Activated CD8-positive, alpha-beta T cell treated with anti-CD3 and anti-CD28 coated beads for 36 hours (primary cell): ENCODE measurements around the gene DKK3. TPM values are rescaled to one million over a fixed set of nuclear protein-coding genes. Genes with fewer than 3 reads are reported as not detected.

Experiments used
- ATAC-seq: fragments of 200-7000 bp; cut with Tn5 transposase; one replicate; pipeline ENCODE4 v1.10.0; 2021; ENCODE audit warnings: mild to moderate bottlenecking, moderate library complexity
- CTCF ChIA-PET: fragments of 350-600 bp; sonication (Branson Sonifier 250); formaldehyde crosslinking; loops from one replicate; lab custom pipeline; 2021; ENCODE audit warnings: antibody characterized with exemption; lab: Charles Lee
- POLR2A ChIA-PET: fragments of 350-600 bp; sonication (Branson Sonifier 250); formaldehyde crosslinking; loops from one replicate; lab custom pipeline; 2021; ENCODE audit warnings: antibody characterized with exemption; lab: Charles Lee
- DNase-seq: peaks from one replicate; pipeline ENCODE4 v3.0.0-alpha.2; 2020
- H3K27ac Mint-ChIP-seq: one replicate; pipeline ENCODE4 v1.8.0; 2021; ENCODE audit warnings: mild to moderate bottlenecking, mixed read lengths
- H3K27me3 Mint-ChIP-seq: one replicate; pipeline ENCODE4 v1.8.0; 2021; ENCODE audit warnings: mixed read lengths
- H3K36me3 Mint-ChIP-seq: one replicate; pipeline ENCODE4 v1.8.0; 2021; ENCODE audit warnings: low read depth, mixed read lengths
- H3K4me1 Mint-ChIP-seq: one replicate; pipeline ENCODE4 v1.8.0; 2021; ENCODE audit warnings: low read depth, mixed read lengths
- H3K4me3 Mint-ChIP-seq: one replicate; pipeline ENCODE4 v1.8.0; 2021; ENCODE audit warnings: mild to moderate bottlenecking, moderate library complexity, mixed read lengths
- H3K9me3 Mint-ChIP-seq: one replicate; pipeline ENCODE4 v1.8.0; 2021; ENCODE audit warnings: mixed read lengths
- CTCF ChIP-seq: fragments of 200-600 bp; IDR thresholded peaks from one replicate; pipeline ENCODE4 v1.8.0; 2022; ENCODE audit warnings: antibody characterized with exemption, mild to moderate bottlenecking
- intact Hi-C: fragments of 100-400 bp; cut with micrococcal nuclease; formaldehyde crosslinking; loops from one replicate; pipeline ENCODE4 v1.10.0; 2022
- total RNA-seq, 2 experiments: library from RNA; stranded (reverse); gene quantifications; one replicate each; pipeline ENCODE4 v1.2.3, GENCODE V29; 2021

DKK3 gene
- total RNA-seq, 2 experiments from 2014 or later = not detected

- Mint-ChIP-seq H3K4me1 (peaks cover 3% of the 10 kb centered on the region), H3K9me3 (no peaks in the 10 kb centered on the region), H3K27me3 (no peaks in the 10 kb centered on the region), H3K27ac (no peak overlapping the region), H3K36me3 (no peaks in the 10 kb centered on the region), H3K4me3 (no peak overlapping the region)
- DNase-seq = no peak
- ATAC-seq = no peak
- ChIA-PET CTCF (no interaction called here), POLR2A (no interaction called here)
- TF ChIP-seq CTCF = no peak
- intact Hi-C loops = loop anchor here (10.0 kb wide), 1 partner anchor 175 kb away; no protein-coding TSS in a partner anchor
Measured at GRCh38 chr11:11969380-11970215, 38.8 kb downstream of the DKK3 start.

GRCh38 chr11:11968511-11969280 is 39.7 kb downstream of the DKK3 start:
- Mint-ChIP-seq H3K9me3 (no peaks in the 10 kb centered on the region), H3K36me3 (no peaks in the 10 kb centered on the region), H3K4me1 (peaks cover 3% of the 10 kb centered on the region), H3K27ac (no peak overlapping the region), H3K27me3 (no peaks in the 10 kb centered on the region), H3K4me3 (no peak overlapping the region)
- ATAC-seq (no peak), DNase-seq (no peak)
- intact Hi-C loops = loop anchor here (10.0 kb wide), 1 partner anchor 174 kb away; no protein-coding TSS in a partner anchor
- POLR2A ChIA-PET = no interaction called here
- CTCF ChIA-PET = no interaction called here
- TF ChIP-seq CTCF = no peak

- Mint-ChIP-seq H3K27ac (no peak overlapping the region), H3K9me3 (no peaks in the 10 kb centered on the region), H3K4me3 (no peak overlapping the region), H3K4me1 (peaks cover 3% of the 10 kb centered on the region), H3K27me3 (no peaks in the 10 kb centered on the region), H3K36me3 (no peaks in the 10 kb centered on the region)
- DNase-seq (no peak), ATAC-seq (no peak)
- intact Hi-C loops = loop anchor here (10.0 kb wide), 1 partner anchor 173 kb away; no protein-coding TSS in a partner anchor
- POLR2A ChIA-PET = interaction anchor here (1.9 kb wide), 1 partner anchor 9 kb away, joined by 6 read pairs; no protein-coding TSS in a partner anchor
- TF ChIP-seq CTCF = no peak
- CTCF ChIA-PET = interaction anchor here (0.7 to 2.1 kb wide), 22 partner anchors 12 to 395 kb away, joined by 3 to 21 read pairs (median 4); no protein-coding TSS in a partner anchor
Measured at GRCh38 chr11:11967669-11968510, 40.5 kb downstream of the DKK3 start.

DNA sequence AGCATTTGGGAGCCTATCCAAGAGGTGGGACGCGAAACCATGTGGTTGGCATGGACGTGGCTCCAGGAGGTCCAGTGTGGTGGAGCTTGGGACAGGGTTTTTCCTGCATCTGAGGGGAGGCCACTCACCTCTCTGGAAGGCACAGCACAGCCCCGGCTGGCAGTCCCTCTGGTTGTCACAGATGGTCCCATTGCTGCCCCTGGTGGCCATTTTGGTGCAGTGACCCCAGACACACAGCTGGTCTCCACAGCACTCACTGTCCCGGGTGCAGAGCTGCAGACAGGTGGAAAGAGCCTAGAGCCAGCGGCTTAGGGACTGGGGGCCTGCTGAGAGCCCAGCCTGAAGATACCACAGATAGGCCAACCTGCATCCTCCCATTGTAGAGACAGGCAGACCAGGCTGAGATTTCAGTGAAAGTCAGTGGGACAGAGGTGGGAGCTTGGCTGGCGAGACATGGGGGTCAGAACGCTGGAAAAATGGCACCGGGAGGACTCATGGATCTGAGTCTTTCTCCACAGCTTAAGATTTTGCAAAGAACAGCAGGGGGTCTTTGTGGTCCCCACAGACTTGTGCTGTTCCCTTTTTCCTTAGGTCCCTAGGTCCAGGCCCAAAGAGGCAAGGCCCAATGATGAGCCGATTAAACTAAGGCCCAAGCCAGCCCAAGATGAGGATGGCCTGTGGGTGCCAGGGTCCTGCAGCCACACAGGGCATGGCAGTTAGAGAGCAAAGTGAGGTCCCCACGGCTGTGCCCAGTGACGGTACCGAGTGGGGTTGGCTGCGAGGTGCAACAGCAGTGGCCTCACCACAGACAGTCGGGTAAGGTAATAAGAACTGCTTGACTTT is 41.4 kb downstream of the DKK3 start:
- POLR2A ChIA-PET = interaction anchor here (1.9 kb wide), 1 partner anchor 10 kb away, joined by 6 read pairs; no protein-coding TSS in a partner anchor
- intact Hi-C loops = loop anchor here (10.0 kb wide), 1 partner anchor 172 kb away; no protein-coding TSS in a partner anchor
- peak; percentile 98 for ATAC-seq
- no peak overlapping the region for H3K27ac Mint-ChIP-seq
- no peaks in the 10 kb centered on the region for H3K27me3 Mint-ChIP-seq
- CTCF ChIA-PET = interaction anchor here (0.6 to 2.2 kb wide), 34 partner anchors 9 to 396 kb away, joined by 3 to 22 read pairs (median 4); no protein-coding TSS in a partner anchor
- no peaks in the 10 kb centered on the region for H3K36me3 Mint-ChIP-seq
- H3K4me3 Mint-ChIP-seq = no peak overlapping the region
- TF ChIP-seq CTCF = peak; percentile 81
- peaks cover 4% of the 10 kb centered on the region for H3K4me1 Mint-ChIP-seq
- DNase-seq = peak; percentile 87
- H3K9me3 Mint-ChIP-seq = no peaks in the 10 kb centered on the region
